ENCODE results near the gene ADGRL3.

DNA sequence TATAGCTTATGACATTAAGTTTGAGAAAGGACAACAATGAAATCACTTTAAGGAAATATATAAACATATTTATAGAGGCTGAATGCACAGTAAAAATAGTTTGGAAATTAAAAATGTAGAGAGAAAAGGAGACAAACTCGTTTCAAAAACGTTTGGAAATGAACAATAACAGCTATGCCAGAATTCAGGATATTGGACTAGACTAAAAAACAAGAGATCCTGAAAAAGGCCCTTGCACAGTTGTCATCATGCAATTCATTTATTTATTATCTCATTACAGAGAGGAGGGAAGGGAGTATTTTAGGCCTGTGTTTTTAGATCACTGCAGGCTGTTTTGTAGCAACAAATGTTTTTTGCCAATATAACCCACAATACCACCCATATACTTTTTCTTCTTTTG is 527.2 kb downstream of the ADGRL3 start:
- TF ChIP-seq, protein P1, sequence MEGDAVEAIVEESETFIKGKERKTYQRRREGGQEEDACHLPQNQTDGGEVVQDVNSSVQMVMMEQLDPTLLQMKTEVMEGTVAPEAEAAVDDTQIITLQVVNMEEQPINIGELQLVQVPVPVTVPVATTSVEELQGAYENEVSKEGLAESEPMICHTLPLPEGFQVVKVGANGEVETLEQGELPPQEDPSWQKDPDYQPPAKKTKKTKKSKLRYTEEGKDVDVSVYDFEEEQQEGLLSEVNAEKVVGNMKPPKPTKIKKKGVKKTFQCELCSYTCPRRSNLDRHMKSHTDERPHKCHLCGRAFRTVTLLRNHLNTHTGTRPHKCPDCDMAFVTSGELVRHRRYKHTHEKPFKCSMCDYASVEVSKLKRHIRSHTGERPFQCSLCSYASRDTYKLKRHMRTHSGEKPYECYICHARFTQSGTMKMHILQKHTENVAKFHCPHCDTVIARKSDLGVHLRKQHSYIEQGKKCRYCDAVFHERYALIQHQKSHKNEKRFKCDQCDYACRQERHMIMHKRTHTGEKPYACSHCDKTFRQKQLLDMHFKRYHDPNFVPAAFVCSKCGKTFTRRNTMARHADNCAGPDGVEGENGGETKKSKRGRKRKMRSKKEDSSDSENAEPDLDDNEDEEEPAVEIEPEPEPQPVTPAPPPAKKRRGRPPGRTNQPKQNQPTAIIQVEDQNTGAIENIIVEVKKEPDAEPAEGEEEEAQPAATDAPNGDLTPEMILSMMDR (IDR thresholded peaks at IDR 0.05), result no peak
- TF ChIP-seq POLR2A (IDR thresholded peaks at IDR 0.05), result no peak
